HepG2 (cell line): Measurements from ENCODE around the gene LRP1B.

Source experiments
- ARHGAP35 ChIP-seq: sonication (generic); formaldehyde crosslinking; IDR thresholded peaks from 2 replicates; pipeline ENCODE4 v1.9.0; 2022; ENCODE audit warnings: mild to moderate bottlenecking, inconsistent platforms, moderate library complexity, missing genetic modification reagents, borderline replicate concordance
- ATF2 ChIP-seq: sonication (generic); formaldehyde crosslinking; IDR thresholded peaks from 2 replicates; pipeline ENCODE4 v1.4.0; 2020; ENCODE audit warnings: missing genetic modification reagents
- CEBPZ ChIP-seq: IDR thresholded peaks from 2 replicates; pipeline ENCODE4 v1.6.1; 2012; ENCODE audit warnings: low read length, improper control_type of control experiment
- CTCF ChIP-seq: sonication (generic); formaldehyde crosslinking; IDR thresholded peaks from 2 replicates; pipeline ENCODE4 v1.5.0; 2020; ENCODE audit warnings: mild to moderate bottlenecking, missing genetic modification reagents, moderate library complexity
- EP300 ChIP-seq, 3 experiments: sonication (generic) in 1 of 3; formaldehyde crosslinking in 1 of 3; IDR thresholded peaks; 2 replicates each; pipeline versions ENCODE4 v1.5.1 to v1.6.1; 2011 to 2020; ENCODE audit warnings: low read depth in 2 of 3, low read length in 2 of 3, borderline replicate concordance in 1 of 3, improper control_type of control experiment in 1 of 3, mild to moderate bottlenecking in 1 of 3, missing genetic modification reagents in 1 of 3, moderate library complexity in 1 of 3
- GABPA ChIP-seq, 2 experiments: IDR thresholded peaks; 2 replicates each; pipeline ENCODE4 v1.6.1; 2011 to 2016; ENCODE audit warnings: low read depth in 2 of 2, low read length in 1 of 2, missing biosample characterization in 1 of 2, missing genetic modification characterization in 1 of 2
- NR2C2 ChIP-seq: sonication (generic); formaldehyde crosslinking; IDR thresholded peaks from 2 replicates; pipeline ENCODE4 v1.4.0; 2020; ENCODE audit warnings: missing genetic modification reagents, mild to moderate bottlenecking, moderate library complexity, borderline replicate concordance
- POLR2A ChIP-seq, 2 experiments: IDR thresholded peaks; 2 replicates each; pipeline ENCODE4 v1.6.1; 2011; ENCODE audit warnings: low read depth in 2 of 2, low read length in 2 of 2, mild to moderate bottlenecking in 1 of 2, moderate library complexity in 1 of 2; ENCODE audit not compliant: insufficient read depth in 1 of 2
- POLR2AphosphoS5 ChIP-seq: IDR thresholded peaks from 2 replicates; pipeline ENCODE4 v1.6.1; 2012; ENCODE audit warnings: low read depth, low read length
- RAD51 ChIP-seq: fragments of 450-650 bp; IDR thresholded peaks from 2 replicates; pipeline ENCODE4 v1.6.1; 2016; ENCODE audit warnings: borderline replicate concordance
- RXRA ChIP-seq: sonication (generic); formaldehyde crosslinking; IDR thresholded peaks from 2 replicates; pipeline ENCODE4 v1.5.1; 2020; ENCODE audit warnings: missing genetic modification reagents
- SMC3 ChIP-seq: IDR thresholded peaks from 2 replicates; pipeline ENCODE4 v1.6.1; 2011; ENCODE audit warnings: low read length, improper control_type of control experiment

GRCh38 chr2:141109633-141110032 lies 1021.2 kb downstream of the LRP1B start:
- no peak for TF ChIP-seq RAD51
- no peak for TF ChIP-seq POLR2AphosphoS5
- no peak for TF ChIP-seq CEBPZ
- TF ChIP-seq EP300 (IDR thresholded peaks at IDR 0.05; ENCODE audit: low read depth in 2 of 2, low read length in 2 of 2), result no peak
- no peak for TF ChIP-seq EP300 (CRISPR knock-in tag; IDR thresholded peaks at IDR 0.05; ENCODE audit: borderline replicate concordance)
- TF ChIP-seq POLR2A (IDR thresholded peaks at IDR 0.05; ENCODE audit: insufficient read depth in 1 of 2, low read depth in 2 of 2, low read length in 2 of 2), result no peak
- no peak for TF ChIP-seq ATF2 (CRISPR knock-in tag)
- TF ChIP-seq NR2C2, result no peak
- no peak for TF ChIP-seq RXRA
- no peak for TF ChIP-seq GABPA (IDR thresholded peaks at IDR 0.05; ENCODE audit: low read depth, low read length)
- TF ChIP-seq GABPA (CRISPR knock-in tag; IDR thresholded peaks at IDR 0.05; ENCODE audit: low read depth), result no peak
- no peak for TF ChIP-seq CTCF
- no peak for TF ChIP-seq ARHGAP35 (CRISPR knock-in tag)
- TF ChIP-seq SMC3, result no peak
